Prostate gland (tissue), 2 donors: ENCODE results near the gene ETV6. TPM values are rescaled to one million over a fixed set of nuclear protein-coding genes. Genes with fewer than 3 reads are reported as not detected.

Source experiments
- DNase-seq: peaks from one replicate; pipeline ENCODE4 v3.0.0-alpha.2; 2019; ENCODE audit warnings: low spot score
- H3K27ac ChIP-seq, 2 donors: fragments of 200-600 bp; sonication (generic); 2 replicates each; pipeline ENCODE4 v1.5.1; 2017 to 2019
- H3K27me3 ChIP-seq: fragments of 200-600 bp; sonication (generic); replicated peaks from 2 replicates; pipeline ENCODE4 v1.5.1; 2019; ENCODE audit not compliant: insufficient read depth
- H3K36me3 ChIP-seq, 2 donors: fragments of 200-600 bp; sonication (generic); 1 replicate in 1 of 2; 2 replicates in 1 of 2; pipeline versions ENCODE4 v1.5.1 to v1.8.1; 2017 to 2019
- H3K4me1 ChIP-seq: fragments of 200-600 bp; sonication (generic); replicated peaks from 2 replicates; pipeline ENCODE4 v1.5.1; 2019
- H3K4me3 ChIP-seq, 2 donors: fragments of 200-600 bp; sonication (generic); 2 replicates each; pipeline ENCODE4 v1.5.1; 2017 to 2019
- H3K9me3 ChIP-seq: fragments of 200-600 bp; sonication (generic); 2 replicates; pipeline ENCODE4 v1.5.1; 2017
- CTCF ChIP-seq, 4 experiments: fragments of 200-600 bp in 2 of 4; fragments of 450-650 bp in 2 of 4; sonication (generic) in 2 of 4; IDR thresholded peaks; 1 replicate in 3 of 4; 2 replicates in 1 of 4; pipeline ENCODE4 v1.5.1; 2016 to 2019; ENCODE audit warnings: antibody characterized with exemption in 4 of 4, mild to moderate bottlenecking in 2 of 4, moderate library complexity in 2 of 4
- POLR2A ChIP-seq: fragments of 450-650 bp; IDR thresholded peaks from one replicate; pipeline ENCODE4 v1.6.1; 2016; ENCODE audit warnings: antibody characterized with exemption, mild to moderate bottlenecking
- POLR2AphosphoS5 ChIP-seq: sonication (generic); formaldehyde crosslinking; IDR thresholded peaks from one replicate; pipeline ENCODE4 v1.6.1; 2017; ENCODE audit warnings: antibody characterized with exemption
- WGBS: methylation state at CpG from one replicate; pipeline ENCODE4 v1.1.5; 2018; 5-methylcytosine and 5-hydroxymethylcytosine counted together
- intact Hi-C: fragments of 100-400 bp; cut with DNase I; formaldehyde crosslinking; loops from one replicate; pipeline ENCODE4 v1.14.2; 2022
- total RNA-seq, 2 donors: library from RNA; depleted of rRNA; stranded (reverse); fragments of >200 nt; gene quantifications; one replicate each; pipeline ENCODE4 v1.1.0, GENCODE V29; 2016

Gene ETV6
- total RNA-seq, 2 donors from 2014 or later: 26.7 to 33.6 TPM

DNA sequence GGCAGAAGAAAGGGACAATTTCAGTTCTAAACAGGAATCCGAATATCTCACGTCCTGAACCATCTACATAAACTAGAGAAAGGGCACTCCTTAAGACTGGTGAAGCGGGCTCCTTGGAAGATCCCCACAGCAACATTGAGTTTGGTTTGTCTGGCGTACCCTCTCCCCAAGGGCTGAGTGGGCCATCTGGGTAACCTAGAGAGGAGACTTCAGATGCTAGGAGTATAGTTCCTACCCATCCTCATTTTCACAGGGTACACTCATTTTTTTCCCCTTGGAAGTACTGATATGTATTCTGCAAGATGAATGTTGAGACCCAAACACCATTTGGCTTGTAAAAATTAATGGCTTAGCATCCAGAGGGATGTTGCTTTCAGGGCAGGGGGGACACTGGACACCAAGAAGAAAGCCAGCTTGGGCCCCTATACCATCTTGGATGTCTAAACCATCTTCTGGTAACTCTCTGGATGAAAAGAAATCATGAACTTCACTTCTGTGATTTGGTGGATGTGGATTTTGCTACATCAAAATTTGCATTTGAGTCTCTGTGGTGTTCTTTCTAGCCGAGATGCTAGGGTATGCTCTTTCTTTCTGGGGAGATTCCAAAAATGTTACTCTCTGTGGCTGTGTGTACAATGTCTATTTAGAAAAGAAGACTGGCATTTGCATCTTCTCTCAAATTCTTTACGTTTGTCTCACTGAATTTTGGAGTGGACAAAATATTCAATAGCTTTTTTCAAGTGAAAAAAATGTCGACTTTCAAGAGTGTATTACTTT is 97.7 kb downstream of the ETV6 start:
- no peak for TF ChIP-seq POLR2A
- TF ChIP-seq POLR2AphosphoS5: no peak
- TF ChIP-seq CTCF (IDR thresholded peaks at IDR 0.05): no peak
- Histone ChIP-seq H3K36me3 (no peaks in the 10 kb centered on the region), H3K27me3 (no peaks in the 10 kb centered on the region), H3K4me1 (no peaks in the 10 kb centered on the region), H3K27ac (no peak overlapping the region), H3K4me3 (no peak overlapping the region), H3K9me3 (no peaks in the 10 kb centered on the region)
- intact Hi-C loops: no loop called here
- no peak for DNase-seq
- 86% methylated on average over 7 of the region's 7 CpGs for WGBS

- H3K4me3 ChIP-seq: no peak overlapping the region
- H3K27me3 ChIP-seq: no peaks in the 10 kb centered on the region
- no peak for DNase-seq
- H3K27ac ChIP-seq: no peak overlapping the region
- H3K4me1 ChIP-seq: no peaks in the 10 kb centered on the region
- H3K9me3 ChIP-seq: no peaks in the 10 kb centered on the region
- WGBS: 87% methylated on average over 3 of the region's 3 CpGs
- intact Hi-C loops: no loop called here
- no peaks in the 10 kb centered on the region for H3K36me3 ChIP-seq
- TF ChIP-seq POLR2AphosphoS5 (no peak), POLR2A (no peak), CTCF (IDR thresholded peaks at IDR 0.05) (no peak)
Observed at GRCh38 chr12:11747969-11748368, 98.5 kb downstream of the ETV6 start.

DNA sequence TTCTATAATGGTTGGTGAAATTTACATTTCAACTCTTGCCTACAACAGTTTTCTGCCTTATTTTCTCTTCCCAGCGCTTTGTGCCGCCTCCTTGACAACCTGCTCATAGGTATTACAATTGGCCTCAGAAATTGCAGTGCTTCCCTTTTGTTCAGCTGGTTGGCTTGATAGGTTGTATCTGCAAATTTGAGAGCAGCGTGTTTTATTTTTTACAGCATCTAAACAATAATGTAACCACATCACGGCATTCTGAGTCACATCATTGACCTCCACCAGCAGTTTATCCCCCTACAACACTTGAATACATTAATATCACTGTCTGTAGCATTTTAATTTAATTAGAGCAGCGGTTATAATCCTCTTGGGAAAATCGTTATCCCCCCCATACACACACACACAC is 99.4 kb downstream of the ETV6 start:
- Histone ChIP-seq H3K4me3 (no peak overlapping the region), H3K4me1 (no peaks in the 10 kb centered on the region), H3K36me3 (no peaks in the 10 kb centered on the region), H3K27me3 (no peaks in the 10 kb centered on the region), H3K9me3 (no peaks in the 10 kb centered on the region), H3K27ac (no peak overlapping the region)
- DNase-seq: no peak
- WGBS: 96% methylated on average over 6 of the region's 6 CpGs
- intact Hi-C loops: no loop called here
- TF ChIP-seq CTCF (IDR thresholded peaks at IDR 0.05) (no peak), POLR2AphosphoS5 (no peak), POLR2A (no peak)

DNA sequence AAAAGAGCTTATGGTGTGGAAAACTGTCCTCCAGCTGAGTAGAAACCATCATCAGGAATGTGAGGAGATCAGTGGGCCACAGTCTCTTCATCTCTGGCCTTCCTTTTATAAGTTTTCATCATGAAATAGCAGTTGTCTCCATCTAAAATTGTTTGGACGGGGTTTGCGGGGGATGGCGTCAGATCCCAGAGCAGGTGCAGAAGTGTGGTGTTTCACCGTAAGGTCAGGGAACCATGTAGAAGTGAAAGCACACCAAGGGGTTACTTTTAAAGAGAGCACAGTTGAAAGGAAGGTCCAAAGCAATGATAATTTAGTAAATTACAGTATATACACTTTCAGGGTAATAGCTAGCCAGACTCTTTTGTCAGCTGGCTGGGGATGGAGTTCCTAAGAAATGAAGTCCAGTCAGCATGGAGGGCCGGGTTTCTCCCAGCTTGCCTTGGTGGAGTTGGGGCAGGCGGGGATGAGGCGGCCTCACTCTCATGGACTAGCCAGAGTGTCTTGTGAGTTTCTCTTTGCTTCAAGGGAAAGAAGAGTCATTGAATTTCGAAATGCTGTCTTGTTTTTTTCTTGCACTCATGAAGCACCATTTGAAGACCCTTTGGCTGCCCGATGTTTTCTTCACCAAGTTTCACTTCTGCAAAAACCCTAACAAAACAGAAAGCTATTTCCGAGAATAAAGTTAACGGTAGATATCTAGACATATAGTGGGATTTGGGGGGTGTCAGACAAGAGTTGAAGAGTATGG is 100.6 kb downstream of the ETV6 start:
- Histone ChIP-seq H3K4me3 (no peak overlapping the region), H3K27me3 (no peaks in the 10 kb centered on the region), H3K36me3 (no peaks in the 10 kb centered on the region), H3K27ac (no peak overlapping the region), H3K9me3 (no peaks in the 10 kb centered on the region), H3K4me1 (no peaks in the 10 kb centered on the region)
- 98% methylated on average over 11 of the region's 11 CpGs for WGBS
- DNase-seq: no peak
- intact Hi-C loops: no loop called here
- no peak for TF ChIP-seq POLR2AphosphoS5
- TF ChIP-seq CTCF (IDR thresholded peaks at IDR 0.05): no peak
- TF ChIP-seq POLR2A: no peak
